Fibroblast of lung (primary cell): ENCODE measurements around the gene ABHD5. TPM values are rescaled to one million over a fixed set of nuclear protein-coding genes. Genes with fewer than 3 reads are reported as not detected.

ENCODE experiments used
- DNase-seq, 2 donors: peaks; one replicate each; pipeline versions ENCODE4 v3.0.0 to v3.0.0-alpha.2; 2010; ENCODE audit warnings: low read depth in 2 of 2
- H2AFZ ChIP-seq: 2 replicates; pipeline ENCODE4 v1.5.1; 2012; ENCODE audit warnings: low read length, control low read depth, inconsistent platforms
- H3K27ac ChIP-seq: 2 replicates; pipeline ENCODE4 v1.5.1; 2011; ENCODE audit warnings: low read length, control low read depth; ENCODE audit not compliant: insufficient read depth
- H3K27me3 ChIP-seq: 2 replicates; pipeline ENCODE4 v1.5.1; 2011; ENCODE audit warnings: mild to moderate bottlenecking, low read length; ENCODE audit not compliant: control insufficient read depth, insufficient read depth
- H3K36me3 ChIP-seq: 2 replicates; pipeline ENCODE4 v1.5.1; 2011; ENCODE audit warnings: low read length; ENCODE audit not compliant: control insufficient read depth, insufficient read depth
- H3K4me1 ChIP-seq: 2 replicates; pipeline ENCODE4 v1.5.1; 2011; ENCODE audit warnings: low read length; ENCODE audit not compliant: control insufficient read depth, insufficient read depth; ENCODE audit errors: extremely low read depth
- H3K4me2 ChIP-seq: 2 replicates; pipeline ENCODE4 v1.5.1; 2011; ENCODE audit warnings: low read length, control low read depth; ENCODE audit not compliant: insufficient read depth; ENCODE audit errors: extremely low read depth
- H3K4me3 ChIP-seq, 4 experiments: fragments of 200-600 bp in 1 of 4; sonication (generic) in 1 of 4; replicated peaks in 1 of 4; 2 replicates each; pipeline ENCODE4 v1.5.1; 2011 to 2016; ENCODE audit warnings: low read length in 4 of 4, low read depth in 3 of 4, mild to moderate bottlenecking in 3 of 4, control low read depth in 2 of 4, inconsistent platforms in 1 of 4, mixed read lengths in 1 of 4; ENCODE audit not compliant: insufficient read depth in 1 of 4; ENCODE audit errors: control extremely low read depth in 1 of 4
- H3K79me2 ChIP-seq: 2 replicates; pipeline ENCODE4 v1.5.1; 2012; ENCODE audit warnings: mild to moderate bottlenecking, low read length, inconsistent platforms; ENCODE audit not compliant: control insufficient read depth, insufficient read depth
- H3K9ac ChIP-seq: 2 replicates; pipeline ENCODE4 v1.5.1; 2011; ENCODE audit warnings: mild to moderate bottlenecking, low read length, control low read depth; ENCODE audit not compliant: insufficient read depth
- H3K9me3 ChIP-seq: 2 replicates; pipeline ENCODE4 v1.5.1; 2012; ENCODE audit warnings: low read depth, low read length; ENCODE audit not compliant: control insufficient read depth, insufficient read depth
- H4K20me1 ChIP-seq: 2 replicates; pipeline ENCODE4 v1.5.1; 2011; ENCODE audit warnings: low read length; ENCODE audit not compliant: control insufficient read depth, insufficient read depth; ENCODE audit errors: extremely low read depth
- EZH2 ChIP-seq: IDR thresholded peaks from 2 replicates; pipeline ENCODE4 v1.5.1; 2012; ENCODE audit warnings: low read length, control low read depth, mild to moderate bottlenecking; ENCODE audit errors: missing control alignments
- polyA plus RNA-seq, 2 donors: library from polyadenylated mRNA; depleted of rRNA in 1 of 2; stranded (reverse) in 1 of 2; unstranded in 1 of 2; fragments of >200 nt; gene quantifications; 2 replicates each; pipeline ENCODE4 v1.2.1, GENCODE V29; 2011 to 2012; ENCODE audit warnings: missing spikeins in 1 of 2
- total RNA-seq: library from RNA; depleted of rRNA; stranded (reverse); fragments of >200 nt; gene quantifications from 2 replicates; pipeline ENCODE4 v1.2.1, GENCODE V29; 2014
- TF ChIP-seq, protein P1 (sequence below), 2 donors: IDR thresholded peaks in 1 of 2; conservative IDR thresholded peaks in 1 of 2; 1 replicate in 1 of 2; 2 replicates in 1 of 2; pipeline ENCODE4 v1.5.1; 2011 to 2012; ENCODE audit warnings: low read length in 2 of 2, control low read depth in 1 of 2, inconsistent platforms in 1 of 2, low read depth in 1 of 2, mild to moderate bottlenecking in 1 of 2

Gene ABHD5
- total and polyA plus RNA-seq, 2 donors (not counting 1 experiment from before 2014, with no cell fraction given) = 59.8 to 64.7 TPM

GRCh38 chr3:43762451-43762850 is 71.7 kb downstream of the ABHD5 start:
- H3K4me1 ChIP-seq = peaks cover 46% of the 10 kb centered on the region
- H3K27me3 ChIP-seq = no peaks in the 10 kb centered on the region
- H3K9ac ChIP-seq = no peak overlapping the region
- H3K4me2 ChIP-seq = no peak overlapping the region
- no peaks in the 10 kb centered on the region for H3K9me3 ChIP-seq
- no peaks in the 10 kb centered on the region for H3K36me3 ChIP-seq
- no peak for DNase-seq
- no peaks in the 10 kb centered on the region for H4K20me1 ChIP-seq
- no peak overlapping the region for H3K4me3 ChIP-seq
- H3K79me2 ChIP-seq = no peaks in the 10 kb centered on the region
- no peak overlapping the region for H2AFZ ChIP-seq
- H3K27ac ChIP-seq = no peak overlapping the region
- no peak for TF ChIP-seq EZH2
- TF ChIP-seq, protein P1, sequence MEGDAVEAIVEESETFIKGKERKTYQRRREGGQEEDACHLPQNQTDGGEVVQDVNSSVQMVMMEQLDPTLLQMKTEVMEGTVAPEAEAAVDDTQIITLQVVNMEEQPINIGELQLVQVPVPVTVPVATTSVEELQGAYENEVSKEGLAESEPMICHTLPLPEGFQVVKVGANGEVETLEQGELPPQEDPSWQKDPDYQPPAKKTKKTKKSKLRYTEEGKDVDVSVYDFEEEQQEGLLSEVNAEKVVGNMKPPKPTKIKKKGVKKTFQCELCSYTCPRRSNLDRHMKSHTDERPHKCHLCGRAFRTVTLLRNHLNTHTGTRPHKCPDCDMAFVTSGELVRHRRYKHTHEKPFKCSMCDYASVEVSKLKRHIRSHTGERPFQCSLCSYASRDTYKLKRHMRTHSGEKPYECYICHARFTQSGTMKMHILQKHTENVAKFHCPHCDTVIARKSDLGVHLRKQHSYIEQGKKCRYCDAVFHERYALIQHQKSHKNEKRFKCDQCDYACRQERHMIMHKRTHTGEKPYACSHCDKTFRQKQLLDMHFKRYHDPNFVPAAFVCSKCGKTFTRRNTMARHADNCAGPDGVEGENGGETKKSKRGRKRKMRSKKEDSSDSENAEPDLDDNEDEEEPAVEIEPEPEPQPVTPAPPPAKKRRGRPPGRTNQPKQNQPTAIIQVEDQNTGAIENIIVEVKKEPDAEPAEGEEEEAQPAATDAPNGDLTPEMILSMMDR (conservative IDR thresholded peaks at IDR 0.05 in 1 of 2, IDR thresholded peaks at IDR 0.05 in 1 of 2; ENCODE audit: low read depth in 1 of 2, low read length in 2 of 2) = no peak

- Histone ChIP-seq H2AFZ (no peak overlapping the region), H4K20me1 (no peaks in the 10 kb centered on the region), H3K27me3 (no peaks in the 10 kb centered on the region), H3K9me3 (no peaks in the 10 kb centered on the region), H3K79me2 (no peaks in the 10 kb centered on the region), H3K9ac (no peak overlapping the region), H3K27ac (no peak overlapping the region), H3K4me2 (no peak overlapping the region), H3K36me3 (no peaks in the 10 kb centered on the region), H3K4me3 (no peak overlapping the region), H3K4me1 (peaks cover 36% of the 10 kb centered on the region)
- DNase-seq = no peak
- TF ChIP-seq EZH2 = no peak
- TF ChIP-seq, protein P1 (conservative IDR thresholded peaks at IDR 0.05 in 1 of 2, IDR thresholded peaks at IDR 0.05 in 1 of 2; ENCODE audit: low read depth in 1 of 2, low read length in 2 of 2) = no peak
These were observed 73.3 kb downstream of the ABHD5 start for GRCh38 chr3:43764056-43764455.

DNA sequence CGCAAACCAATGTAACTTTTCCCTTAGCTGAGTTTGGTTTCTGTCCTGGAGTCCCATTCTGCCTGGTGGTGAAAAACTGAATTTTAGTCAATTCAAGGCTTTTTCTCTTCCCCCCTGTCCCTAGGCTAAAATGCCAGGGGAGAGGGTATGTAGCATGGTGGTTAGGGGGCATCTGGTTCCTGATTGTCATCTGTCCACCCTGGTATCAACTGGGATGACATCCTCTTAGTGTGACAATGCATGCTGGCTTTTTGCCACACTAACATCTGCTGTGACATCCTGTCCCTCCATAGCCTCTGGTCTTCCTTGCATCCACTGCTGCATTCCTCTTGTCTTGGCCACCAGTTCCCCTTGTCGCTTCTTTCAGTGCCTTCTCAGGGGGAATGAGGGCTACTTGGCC is 73.7 kb downstream of the ABHD5 start:
- Histone ChIP-seq H3K36me3 (no peaks in the 10 kb centered on the region), H3K4me3 (no peak overlapping the region), H3K27ac (no peak overlapping the region), H4K20me1 (no peaks in the 10 kb centered on the region), H3K9me3 (no peaks in the 10 kb centered on the region), H3K79me2 (no peaks in the 10 kb centered on the region), H3K4me2 (no peak overlapping the region), H3K4me1 (peaks cover 34% of the 10 kb centered on the region), H3K27me3 (no peaks in the 10 kb centered on the region), H2AFZ (no peak overlapping the region), H3K9ac (no peak overlapping the region)
- TF ChIP-seq, protein P1 (conservative IDR thresholded peaks at IDR 0.05 in 1 of 2, IDR thresholded peaks at IDR 0.05 in 1 of 2; ENCODE audit: low read depth in 1 of 2, low read length in 2 of 2) = no peak
- no peak for TF ChIP-seq EZH2
- no peak for DNase-seq
